ENCODE measurements around the gene FAM124B. TPM values are rescaled to one million over a fixed set of nuclear protein-coding genes. Genes with fewer than 3 reads are reported as not detected.

The FAM124B gene
- polyA plus RNA-seq, 1 donor (not counting 4 experiments of a cell fraction or from before 2014, with no cell fraction given): 0.03 TPM

DNA sequence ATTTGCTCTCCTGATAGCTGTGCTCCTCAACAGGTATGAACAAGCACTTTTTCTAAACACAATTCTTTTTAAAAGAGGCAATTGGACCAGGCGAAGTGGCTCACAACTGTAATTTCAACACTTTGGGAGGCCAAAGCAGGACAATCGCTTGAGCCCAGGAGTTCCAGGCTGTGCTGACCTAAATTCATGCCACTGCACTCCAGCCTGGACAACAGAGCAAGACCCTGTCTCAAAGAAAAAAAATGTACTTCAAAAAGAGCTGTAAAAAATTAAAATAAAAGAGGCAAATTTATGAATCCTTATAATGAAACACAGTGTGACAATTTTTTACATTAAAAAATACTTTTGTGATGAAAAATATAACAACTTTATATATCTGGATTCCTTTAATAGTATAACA lies 1.8 kb upstream of the FAM124B start:
- Histone ChIP-seq H3K9ac (ENCODE audit: control insufficient read depth, extremely low read depth, insufficient read depth, low read length) (no peak overlapping the region), H3K4me1 (ENCODE audit: control insufficient read depth, extremely low read depth, insufficient read depth, low read length) (no peaks in the 10 kb centered on the region), H3K36me3 (ENCODE audit: control insufficient read depth in 2 of 2, extremely low read depth in 1 of 2, insufficient read depth in 2 of 2, low read length in 2 of 2) (no peaks in the 10 kb centered on the region), H3K9me1 (ENCODE audit: control insufficient read depth, extremely low read depth, insufficient read depth, low read length) (no peaks in the 10 kb centered on the region), H3K27me3 (ENCODE audit: control insufficient read depth, extremely low read depth, insufficient read depth, low read length) (no peaks in the 10 kb centered on the region), H3K4me3 (ENCODE audit: control insufficient read depth in 2 of 3, extremely low read depth in 1 of 3, insufficient read depth in 2 of 3, low read depth in 1 of 3, low read length in 3 of 3) (no peak overlapping the region), H3K4me2 (ENCODE audit: control insufficient read depth, extremely low read depth, insufficient read depth, low read depth, low read length) (no peak overlapping the region), H3K79me2 (ENCODE audit: control insufficient read depth, insufficient read depth, low read length) (no peaks in the 10 kb centered on the region), H2AFZ (ENCODE audit: control insufficient read depth, low read length) (no peak overlapping the region), H3K9me3 (ENCODE audit: control insufficient read depth, low read depth, low read length) (peaks cover 3% of the 10 kb centered on the region), H4K20me1 (ENCODE audit: control insufficient read depth, extremely low read depth, insufficient read depth, low read length) (no peaks in the 10 kb centered on the region), H3K27ac (ENCODE audit: control insufficient read depth, insufficient read depth, low read length) (no peak overlapping the region)
- dilution Hi-C loops (cut with MboI; ENCODE audit: extremely low pct_ligation_motif_present, low sequenced_read_pairs): no loop called here
- TF ChIP-seq EZH2 (IDR thresholded peaks at IDR 0.05; ENCODE audit: low read length): no peak
- TF ChIP-seq CTCF (optimal IDR thresholded peaks at IDR 0.05 in 1 of 3, IDR thresholded peaks at IDR 0.05 in 1 of 3, conservative IDR thresholded peaks at IDR 0.05 in 1 of 3; ENCODE audit: extremely low read depth in 1 of 3, insufficient read depth in 2 of 3, low read length in 3 of 3): no peak
- FAIRE-seq (no peak), DNase-seq (ENCODE audit: low read depth, low spot score) (no peak)

GRCh38 chr2:224400886-224401632 lies 848 bp downstream of the FAM124B start:
- H3K4me1 ChIP-seq (ENCODE audit: control insufficient read depth, extremely low read depth, insufficient read depth, low read length): no peaks in the 10 kb centered on the region
- no peak overlapping the region for H2AFZ ChIP-seq (ENCODE audit: control insufficient read depth, low read length)
- no peak overlapping the region for H3K4me2 ChIP-seq (ENCODE audit: control insufficient read depth, extremely low read depth, insufficient read depth, low read depth, low read length)
- peaks cover 3% of the 10 kb centered on the region for H3K9me3 ChIP-seq (ENCODE audit: control insufficient read depth, low read depth, low read length)
- no peak overlapping the region for H3K9ac ChIP-seq (ENCODE audit: control insufficient read depth, extremely low read depth, insufficient read depth, low read length)
- H3K4me3 ChIP-seq (ENCODE audit: control insufficient read depth in 2 of 3, extremely low read depth in 1 of 3, insufficient read depth in 2 of 3, low read depth in 1 of 3, low read length in 3 of 3): no peak overlapping the region
- H3K79me2 ChIP-seq (ENCODE audit: control insufficient read depth, insufficient read depth, low read length): no peaks in the 10 kb centered on the region
- no peaks in the 10 kb centered on the region for H4K20me1 ChIP-seq (ENCODE audit: control insufficient read depth, extremely low read depth, insufficient read depth, low read length)
- FAIRE-seq (no peak), DNase-seq (ENCODE audit: low read depth, low spot score) (no peak)
- TF ChIP-seq EZH2 (IDR thresholded peaks at IDR 0.05; ENCODE audit: low read length) (no peak), CTCF (optimal IDR thresholded peaks at IDR 0.05 in 1 of 3, IDR thresholded peaks at IDR 0.05 in 1 of 3, conservative IDR thresholded peaks at IDR 0.05 in 1 of 3; ENCODE audit: extremely low read depth in 1 of 3, insufficient read depth in 2 of 3, low read length in 3 of 3) (no peak)
- H3K27me3 ChIP-seq (ENCODE audit: control insufficient read depth, extremely low read depth, insufficient read depth, low read length): no peaks in the 10 kb centered on the region
- H3K27ac ChIP-seq (ENCODE audit: control insufficient read depth, insufficient read depth, low read length): no peak overlapping the region
- H3K36me3 ChIP-seq (ENCODE audit: control insufficient read depth in 2 of 2, extremely low read depth in 1 of 2, insufficient read depth in 2 of 2, low read length in 2 of 2): no peaks in the 10 kb centered on the region
- no peaks in the 10 kb centered on the region for H3K9me1 ChIP-seq (ENCODE audit: control insufficient read depth, extremely low read depth, insufficient read depth, low read length)
- dilution Hi-C loops (cut with MboI; ENCODE audit: extremely low pct_ligation_motif_present, low sequenced_read_pairs): no loop called here

All from keratinocyte (primary cell).